ENCODE measurements around the gene STAM. TPM values are rescaled to one million over a fixed set of nuclear protein-coding genes. Genes with fewer than 3 reads are reported as not detected.

STAM gene
- polyA plus RNA-seq, 4 donors, result 26.3 to 37.0 (median 32.1) TPM

GRCh38 chr10:17758200-17758599 is 114.2 kb downstream of the STAM start:
- DNase-seq (ENCODE audit: low read depth in 4 of 4, low spot score in 3 of 4), result no peak

DNA sequence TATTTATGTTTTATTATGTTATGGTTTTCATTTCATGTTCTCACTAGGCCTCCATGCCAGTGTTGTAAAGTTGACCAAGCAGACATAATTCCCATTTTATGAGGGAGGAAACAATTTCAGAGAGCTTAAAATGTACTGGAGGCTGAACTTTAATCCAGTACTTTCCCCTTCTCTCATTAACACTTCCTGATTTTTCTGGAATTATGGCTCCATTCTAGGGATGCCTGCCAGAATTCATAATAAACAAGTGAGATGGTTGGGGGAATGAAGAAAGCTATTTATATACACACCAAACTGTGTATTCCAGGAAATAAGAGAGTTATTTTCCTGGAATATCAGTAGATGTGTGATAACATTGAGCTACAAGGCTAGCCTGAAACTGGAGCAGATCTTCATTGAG is 114.9 kb downstream of the STAM start:
- DNase-seq (ENCODE audit: low read depth in 4 of 4, low spot score in 3 of 4), result no peak

- DNase-seq (ENCODE audit: low read depth in 4 of 4, low spot score in 3 of 4), result no peak
Measured at GRCh38 chr10:17764142-17764541, 120.2 kb downstream of the STAM start.

DNA sequence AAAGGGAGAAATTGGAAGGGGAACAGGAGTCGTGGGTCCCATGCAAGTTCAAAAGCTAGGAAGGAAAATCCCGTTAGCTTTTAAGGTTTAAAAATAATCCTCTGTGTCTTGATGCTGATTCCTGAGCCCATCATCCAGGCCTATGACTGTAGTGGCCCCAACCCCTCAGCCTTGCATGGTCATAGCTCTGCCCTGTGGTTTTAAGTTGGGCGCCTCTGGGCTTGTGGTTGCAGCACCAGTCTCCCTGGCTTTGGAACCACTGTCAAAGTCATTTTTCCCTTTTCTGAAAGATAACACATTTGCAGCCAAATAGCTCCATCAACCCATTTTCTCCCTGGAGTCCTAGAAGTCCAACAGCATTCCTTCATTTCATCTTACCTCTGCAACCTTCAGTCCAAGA is 121.7 kb downstream of the STAM start:
- no peak for DNase-seq (ENCODE audit: low read depth in 4 of 4, low spot score in 3 of 4)

Other genes starting within 250 kb of the STAM start
- gene ST8SIA6, start 189.6 kb upstream of the STAM start, polyA plus RNA-seq (ENCODE audit: insufficient read length in 4 of 4), result 1 to 10 TPM in 2 of 4 donors, under 1 TPM in 2; 0.67 to 2.6 (median 1.2) TPM
- gene HACD1, start 26.8 kb upstream of the STAM start, polyA plus RNA-seq (ENCODE audit: insufficient read length in 4 of 4), result 10 to 100 TPM in 3 of 4 donors, 1 to 10 TPM in 1; 2.3 to 19.3 (median 14.9) TPM
- under 1 TPM; 0.16 to 0.50 (median 0.30) TPM for gene TMEM236, start 108.0 kb downstream of the STAM start, polyA plus RNA-seq (ENCODE audit: insufficient read length in 4 of 4)
- 10 to 100 TPM in 3 of 4 donors, 1 to 10 TPM in 1; 8.7 to 23.6 (median 12.5) TPM for gene MRC1, start 165.2 kb downstream of the STAM start, polyA plus RNA-seq (ENCODE audit: insufficient read length in 4 of 4)

Data from left renal pelvis (tissue), 4 donors.